SK-N-SH (cell line): ENCODE data around the gene ARHGEF18. TPM values are rescaled to one million over a fixed set of nuclear protein-coding genes. Genes with fewer than 3 reads are reported as not detected.

Experiments
- CTCF ChIA-PET: fragments of 300-600, 350-600 bp; formaldehyde crosslinking; extraction: SDS; loops from one replicate; lab custom pipeline; 2021; lab: Yijun Ruan, JAX
- POLR2A ChIA-PET: fragments of 350-600 bp; sonication (Branson Sonifier 250); formaldehyde crosslinking; extraction: SDS; loops from one replicate; lab custom pipeline; 2020; ENCODE audit warnings: antibody characterized with exemption, inconsistent platforms; lab: Yijun Ruan, JAX
- DNase-seq: peaks from one replicate; pipeline ENCODE4 v3.0.0; 2012
- H2AFZ ChIP-seq: fragments of 200-600 bp; sonication (generic); 2 replicates; pipeline ENCODE4 v1.8.1; 2016; ENCODE audit warnings: antibody characterized with exemption, mild to moderate bottlenecking, low read depth
- H3F3A ChIP-seq: fragments of 200-600 bp; sonication (generic); replicated peaks from 2 replicates; pipeline ENCODE3; 2016; ENCODE audit warnings: antibody characterized with exemption, mild to moderate bottlenecking; ENCODE audit not compliant: insufficient read depth
- H3K27ac ChIP-seq, 2 experiments: fragments of 200-500 bp in 1 of 2; fragments of 200-600 bp in 1 of 2; sonication (Bioruptor generic) in 1 of 2; sonication (generic), shearing (Covaris generic) in 1 of 2; 2 replicates each; pipeline versions ENCODE4 v1.5.1 to v1.6.1; 2014 to 2016; ENCODE audit warnings: low read depth in 2 of 2, inconsistent platforms in 1 of 2, low read length in 1 of 2, mild to moderate bottlenecking in 1 of 2, mixed read lengths in 1 of 2
- H3K27me3 ChIP-seq: fragments of 200-600 bp; sonication (generic), shearing (Covaris generic); 2 replicates; pipeline ENCODE4 v1.6.1; 2016; ENCODE audit warnings: mixed run types; ENCODE audit not compliant: insufficient read depth
- H3K36me3 ChIP-seq, 2 experiments: fragments of 200-500 bp in 1 of 2; fragments of 200-600 bp in 1 of 2; sonication (Bioruptor generic) in 1 of 2; sonication (generic) in 1 of 2; replicated peaks in 1 of 2; 2 replicates each; pipeline versions ENCODE3 to v1.5.1; 2014 to 2016; ENCODE audit warnings: low read length in 1 of 2, mild to moderate bottlenecking in 1 of 2; ENCODE audit not compliant: insufficient read depth in 2 of 2, control insufficient read depth in 1 of 2
- H3K4me1 ChIP-seq, 2 experiments: fragments of 200-500 bp in 1 of 2; fragments of 200-600 bp in 1 of 2; sonication (Bioruptor generic) in 1 of 2; sonication (generic), shearing (Covaris generic) in 1 of 2; 2 replicates each; pipeline versions ENCODE4 v1.5.1 to v1.6.1; 2014 to 2016; ENCODE audit warnings: low read depth in 1 of 2, low read length in 1 of 2, mixed run types in 1 of 2; ENCODE audit not compliant: insufficient read depth in 2 of 2, control insufficient read depth in 1 of 2
- H3K4me2 ChIP-seq: fragments of 200-600 bp; sonication (generic), shearing (Covaris generic); 2 replicates; pipeline ENCODE4 v1.6.1; 2017; ENCODE audit warnings: mixed run types
- H3K4me3 ChIP-seq, 2 experiments: fragments of 200-500 bp in 1 of 2; fragments of 200-600 bp in 1 of 2; sonication (Bioruptor generic) in 1 of 2; sonication (generic), shearing (Covaris generic) in 1 of 2; 2 replicates each; pipeline versions ENCODE4 v1.5.1 to v1.8.1; 2014 to 2016; ENCODE audit warnings: low read depth in 2 of 2, inconsistent platforms in 1 of 2, low read length in 1 of 2, mild to moderate bottlenecking in 1 of 2, mixed read lengths in 1 of 2, moderate library complexity in 1 of 2
- H3K79me2 ChIP-seq: fragments of 200-600 bp; sonication (generic); 2 replicates; pipeline ENCODE4 v1.8.1; 2017; ENCODE audit warnings: mild to moderate bottlenecking; ENCODE audit not compliant: insufficient read depth
- H3K9ac ChIP-seq: fragments of 200-600 bp; sonication (generic); 2 replicates; pipeline ENCODE4 v1.6.1; 2017; ENCODE audit warnings: mixed run types
- H3K9me2 ChIP-seq: fragments of 200-600 bp; sonication (generic); 2 replicates; pipeline ENCODE4 v1.6.1; 2017; ENCODE audit warnings: mixed run types
- H3K9me3 ChIP-seq: fragments of 200-600 bp; sonication (generic); 2 replicates; pipeline ENCODE4 v1.6.1; 2017; ENCODE audit warnings: mixed run types, mild to moderate bottlenecking, moderate library complexity
- H4K20me1 ChIP-seq: fragments of 200-600 bp; sonication (generic); 2 replicates; pipeline ENCODE4 v1.6.1; 2017; ENCODE audit warnings: mild to moderate bottlenecking, mixed run types; ENCODE audit not compliant: insufficient read depth
- ELF1 ChIP-seq: IDR thresholded peaks from 2 replicates; pipeline ENCODE4 v1.4.0; 2012
- EP300 ChIP-seq, 2 experiments: IDR thresholded peaks; 2 replicates each; pipeline versions ENCODE4 v1.4.0 to v1.6.1; 2012; ENCODE audit warnings: borderline replicate concordance in 1 of 2, low read depth in 1 of 2, low read length in 1 of 2
- EZH2phosphoT487 ChIP-seq: fragments of 200-600 bp; sonication (generic); IDR thresholded peaks from 2 replicates; pipeline ENCODE4 v1.6.1; 2017; ENCODE audit warnings: low read depth, mixed run types, mild to moderate bottlenecking, antibody characterized with exemption, moderate library complexity, borderline replicate concordance
- FOXJ3 ChIP-seq: sonication (generic); formaldehyde crosslinking; IDR thresholded peaks from 2 replicates; pipeline ENCODE4 v1.5.1; 2020; ENCODE audit warnings: mild to moderate bottlenecking, missing genetic modification reagents
- FOXM1 ChIP-seq: IDR thresholded peaks from 2 replicates; pipeline ENCODE4 v1.4.0; 2012; ENCODE audit warnings: low read depth, mild to moderate bottlenecking
- GABPA ChIP-seq: IDR thresholded peaks from 2 replicates; pipeline ENCODE4 v1.4.0; 2012; ENCODE audit warnings: low read depth, mild to moderate bottlenecking
- GATA2 ChIP-seq: sonication (generic); formaldehyde crosslinking; IDR thresholded peaks from 2 replicates; pipeline ENCODE4 v1.5.0; 2020; ENCODE audit warnings: mild to moderate bottlenecking, missing genetic modification reagents
- MXI1 ChIP-seq: IDR thresholded peaks from 2 replicates; pipeline ENCODE4 v1.6.1; 2012; ENCODE audit warnings: mild to moderate bottlenecking, low read depth, low read length, improper control_type of control experiment
- NFIC ChIP-seq: IDR thresholded peaks from 2 replicates; pipeline ENCODE4 v1.4.0; 2012; ENCODE audit warnings: borderline replicate concordance
- POLR2AphosphoS5 ChIP-seq: IDR thresholded peaks from 2 replicates; pipeline ENCODE4 v1.6.1; 2012; ENCODE audit warnings: low read depth, low read length
- SMC3 ChIP-seq: IDR thresholded peaks from 2 replicates; pipeline ENCODE4 v1.6.1; 2012; ENCODE audit warnings: low read depth, low read length, improper control_type of control experiment
- YY1 ChIP-seq: IDR thresholded peaks from 2 replicates; pipeline ENCODE4 v1.4.0; 2012; ENCODE audit warnings: low read depth, mild to moderate bottlenecking
- WGBS: methylation state at CpG from one replicate; pipeline ENCODE4 v1.1.6; 2017; ENCODE audit warnings: low lambda C conversion rate; 5-methylcytosine and 5-hydroxymethylcytosine counted together
- polyA plus RNA-seq, 3 experiments: library from polyadenylated mRNA; depleted of rRNA; stranded (reverse); fragments of >200 nt; gene quantifications; 2 replicates each; pipeline ENCODE4 v1.2.3, GENCODE V29; 2012
- TF ChIP-seq, protein P1 (sequence below): IDR thresholded peaks from 2 replicates; pipeline ENCODE4 v1.4.0; 2012; ENCODE audit warnings: low read depth
- TF ChIP-seq, protein P2 (sequence below): fragments of 150-350 bp; IDR thresholded peaks from 2 replicates; pipeline ENCODE4 v1.6.1; 2016; ENCODE audit warnings: mild to moderate bottlenecking, low read depth, low read length

Gene ARHGEF18
- polyA plus RNA-seq, 1 of the 3 experiments (the other 2 are of a cell fraction), result 11.7 TPM

DNA sequence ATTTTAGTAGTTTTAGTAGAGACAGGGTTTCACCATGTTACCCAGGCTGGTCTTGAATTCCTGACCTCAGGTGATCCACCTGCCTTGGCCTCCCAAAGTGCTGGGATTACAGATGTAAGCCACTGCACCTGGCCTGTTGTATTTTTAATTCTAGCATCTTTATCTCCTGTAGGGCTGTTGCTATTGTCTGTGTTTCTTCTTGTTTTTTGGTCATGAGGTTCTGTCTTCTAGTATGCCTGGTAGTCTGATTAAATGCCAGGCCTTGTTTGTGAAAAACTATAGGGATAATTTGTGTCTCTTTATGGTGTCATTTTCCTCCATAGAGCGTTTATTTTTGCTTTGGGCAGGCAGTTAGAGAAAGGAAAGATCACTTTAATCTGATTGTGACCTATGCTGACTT is 3.1 kb downstream of the ARHGEF18 start:
- Histone ChIP-seq H3K27ac (no peak overlapping the region), H3K9me2 (no peaks in the 10 kb centered on the region), H3K9me3 (no peaks in the 10 kb centered on the region), H3K79me2 (no peaks in the 10 kb centered on the region), H4K20me1 (no peaks in the 10 kb centered on the region), H3K4me3 (no peak overlapping the region), H3K4me1 (no peaks in the 10 kb centered on the region), H3K4me2 (no peak overlapping the region), H2AFZ (no peak overlapping the region), H3F3A (no peaks in the 10 kb centered on the region), H3K27me3 (peaks cover 4% of the 10 kb centered on the region; the same call in 1 of the 2 replicates), H3K36me3 (no peaks in the 10 kb centered on the region), H3K9ac (no peak overlapping the region)
- DNase-seq, result no peak
- POLR2A ChIA-PET, result no interaction called here
- TF ChIP-seq GABPA (no peak), EZH2phosphoT487 (no peak), FOXM1 (no peak), NFIC (no peak), POLR2AphosphoS5 (no peak), MXI1 (no peak)
- TF ChIP-seq, protein P1, sequence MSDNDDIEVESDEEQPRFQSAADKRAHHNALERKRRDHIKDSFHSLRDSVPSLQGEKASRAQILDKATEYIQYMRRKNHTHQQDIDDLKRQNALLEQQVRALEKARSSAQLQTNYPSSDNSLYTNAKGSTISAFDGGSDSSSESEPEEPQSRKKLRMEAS, result no peak
- TF ChIP-seq, protein P2, sequence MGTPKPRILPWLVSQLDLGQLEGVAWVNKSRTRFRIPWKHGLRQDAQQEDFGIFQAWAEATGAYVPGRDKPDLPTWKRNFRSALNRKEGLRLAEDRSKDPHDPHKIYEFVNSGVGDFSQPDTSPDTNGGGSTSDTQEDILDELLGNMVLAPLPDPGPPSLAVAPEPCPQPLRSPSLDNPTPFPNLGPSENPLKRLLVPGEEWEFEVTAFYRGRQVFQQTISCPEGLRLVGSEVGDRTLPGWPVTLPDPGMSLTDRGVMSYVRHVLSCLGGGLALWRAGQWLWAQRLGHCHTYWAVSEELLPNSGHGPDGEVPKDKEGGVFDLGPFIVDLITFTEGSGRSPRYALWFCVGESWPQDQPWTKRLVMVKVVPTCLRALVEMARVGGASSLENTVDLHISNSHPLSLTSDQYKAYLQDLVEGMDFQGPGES, result no peak
- CTCF ChIA-PET, result no interaction called here
- WGBS, result 0% methylated on average over 1 of the region's 1 CpG

GRCh38 chr19:7355151-7355820 is 6.5 kb downstream of the ARHGEF18 start:
- H3K27me3 ChIP-seq, result no peaks in the 10 kb centered on the region
- TF ChIP-seq FOXJ3 (CRISPR knock-in tag) (no peak), FOXM1 (no peak), EZH2phosphoT487 (no peak), SMC3 (no peak), GATA2 (CRISPR knock-in tag) (no peak), MXI1 (no peak), YY1 (no peak), EP300 (IDR thresholded peaks at IDR 0.05; ENCODE audit: borderline replicate concordance in 1 of 2, low read depth in 1 of 2, low read length in 1 of 2) (no peak), ELF1 (no peak)
- TF ChIP-seq, protein P1, result no peak
- no peaks in the 10 kb centered on the region for H3K9me2 ChIP-seq
- H3K4me1 ChIP-seq, result no peaks in the 10 kb centered on the region
- H2AFZ ChIP-seq, result no peak overlapping the region
- no peak overlapping the region for H3K4me2 ChIP-seq
- ChIA-PET CTCF (interaction anchor here (0.7 to 3.8 kb wide), 25 partner anchors 8 to 450 kb away, joined by 3 to 44 read pairs (median 6); partner anchors contain the start of genes MCEMP1, MCOLN1, PET100 and XAB2), POLR2A (no interaction called here)
- no peaks in the 10 kb centered on the region for H4K20me1 ChIP-seq
- H3K27ac ChIP-seq, result no peak overlapping the region
- H3K9ac ChIP-seq, result no peak overlapping the region
- H3K79me2 ChIP-seq, result no peaks in the 10 kb centered on the region
- no peak for DNase-seq
- 70% methylated on average over 9 of the region's 13 CpGs for WGBS
- H3K36me3 ChIP-seq, result no peaks in the 10 kb centered on the region
- H3K9me3 ChIP-seq, result no peaks in the 10 kb centered on the region
- no peak overlapping the region for H3K4me3 ChIP-seq
- H3F3A ChIP-seq, result no peaks in the 10 kb centered on the region
